Endothelial cell of umbilical vein (primary cell): Measurements from ENCODE around the gene MIPEP. TPM values are rescaled to one million over a fixed set of nuclear protein-coding genes. Genes with fewer than 3 reads are reported as not detected.

Source experiments
- BruUV-seq: library from RNA; stranded (reverse); fragments of 400-500 nt; replicated peaks from 2 replicates; lab custom pipeline; 2021; lab: Mats Ljungman, UMichigan
- CTCF ChIA-PET: fragments of 300-600, 350-600 bp; sonication (Branson Sonifier 250); formaldehyde crosslinking; loops from one replicate; lab custom pipeline; 2021; ENCODE audit warnings: antibody characterized with exemption, inconsistent platforms; lab: Charles Lee
- POLR2A ChIA-PET: fragments of 300-600, 350-600 bp; sonication (Branson Sonifier 250); formaldehyde crosslinking; loops from one replicate; lab custom pipeline; 2021; ENCODE audit warnings: antibody characterized with exemption, inconsistent platforms; lab: Charles Lee
- DNase-seq: peaks from one replicate; pipeline ENCODE4 v3.0.0-alpha.2; 2011; ENCODE audit warnings: low read depth, low spot score
- FAIRE-seq: peaks from 2 replicates; lab custom pipeline; 2011; peaks lifted over from hg19 to GRCh38; lab: Jason Lieb, UNC
- H2AFZ ChIP-seq: 2 replicates; pipeline ENCODE4 v1.6.0; 2012; ENCODE audit warnings: low read depth, low read length, control low read depth, inconsistent platforms
- H3K27ac ChIP-seq: 2 replicates; pipeline ENCODE4 v1.5.1; 2011; ENCODE audit warnings: low read depth, mild to moderate bottlenecking, control low read depth, low read length, moderate library complexity; ENCODE audit not compliant: insufficient read depth
- H3K27me3 ChIP-seq, 2 experiments: 2 replicates each; pipeline versions ENCODE4 v1.6.0 to v1.6.1; 2011; ENCODE audit warnings: low read length in 2 of 2, mixed read lengths in 1 of 2; ENCODE audit not compliant: control insufficient read depth in 2 of 2, insufficient read depth in 2 of 2
- H3K36me3 ChIP-seq, 2 experiments: 2 replicates in 1 of 2; 3 replicates in 1 of 2; pipeline ENCODE4 v1.5.1; 2011; ENCODE audit warnings: low read length in 2 of 2, mild to moderate bottlenecking in 1 of 2, moderate library complexity in 1 of 2; ENCODE audit not compliant: control insufficient read depth in 2 of 2, insufficient read depth in 2 of 2; ENCODE audit errors: extremely low read depth in 1 of 2
- H3K4me1 ChIP-seq: 3 replicates; pipeline ENCODE4 v1.5.1; 2011; ENCODE audit warnings: mild to moderate bottlenecking, low read length; ENCODE audit not compliant: control insufficient read depth, insufficient read depth; ENCODE audit errors: extremely low read depth
- H3K4me2 ChIP-seq: 2 replicates; pipeline ENCODE4 v1.6.1; 2011; ENCODE audit warnings: low read length, control low read depth, mixed read lengths; ENCODE audit not compliant: insufficient read depth
- H3K4me3 ChIP-seq, 3 experiments: fragments of 200-600 bp in 1 of 3; sonication (generic), shearing (Covaris generic) in 1 of 3; replicated peaks in 1 of 3; 2 replicates each; pipeline ENCODE4 v1.5.1; 2011 to 2016; ENCODE audit warnings: control low read depth in 3 of 3, low read length in 3 of 3, mild to moderate bottlenecking in 2 of 3, inconsistent platforms in 1 of 3, low read depth in 1 of 3, moderate library complexity in 1 of 3; ENCODE audit not compliant: insufficient read depth in 1 of 3
- H3K79me2 ChIP-seq: 2 replicates; pipeline ENCODE4 v1.6.0; 2012; ENCODE audit warnings: low read length, inconsistent platforms; ENCODE audit not compliant: control insufficient read depth, insufficient read depth
- H3K9ac ChIP-seq: replicated peaks from 2 replicates; pipeline ENCODE3; 2011; ENCODE audit warnings: low read length, control low read depth; ENCODE audit not compliant: insufficient read depth; ENCODE audit errors: extremely low read depth
- H3K9me1 ChIP-seq: replicated peaks from 3 replicates; pipeline ENCODE4 v1.6.0; 2011; ENCODE audit warnings: mild to moderate bottlenecking, low read length; ENCODE audit not compliant: control insufficient read depth, insufficient read depth; ENCODE audit errors: extremely low read depth
- H3K9me3 ChIP-seq: replicated peaks from 2 replicates; pipeline ENCODE4 v1.5.1; 2012; ENCODE audit warnings: low read length, inconsistent platforms; ENCODE audit not compliant: control insufficient read depth, insufficient read depth
- H4K20me1 ChIP-seq: replicated peaks from 2 replicates; pipeline ENCODE3; 2011; ENCODE audit warnings: mild to moderate bottlenecking, low read length; ENCODE audit not compliant: control insufficient read depth, insufficient read depth; ENCODE audit errors: extremely low read depth
- EZH2 ChIP-seq: IDR thresholded peaks from 2 replicates; pipeline ENCODE4 v1.6.1; 2012; ENCODE audit warnings: borderline replicate concordance, low read depth, mild to moderate bottlenecking, moderate library complexity, low read length, inconsistent platforms; ENCODE audit not compliant: severe bottlenecking
- GATA2 ChIP-seq: IDR thresholded peaks from 2 replicates; pipeline ENCODE4 v1.7.0; 2011; ENCODE audit warnings: low read depth, mild to moderate bottlenecking, moderate library complexity, mixed read lengths, low read length; ENCODE audit not compliant: insufficient read length, insufficient read depth
- JUN ChIP-seq: IDR thresholded peaks from 2 replicates; pipeline ENCODE4 v1.6.1; 2011; ENCODE audit warnings: borderline replicate concordance, low read depth; ENCODE audit not compliant: insufficient read length, insufficient read depth
- POLR2A ChIP-seq: IDR thresholded peaks from 2 replicates; pipeline ENCODE4 v1.6.1; 2012; ENCODE audit warnings: low read depth, mild to moderate bottlenecking, control low read depth, low read length
- POLR2AphosphoS5 ChIP-seq: IDR thresholded peaks from 2 replicates; pipeline ENCODE4 v1.6.1; 2012; ENCODE audit warnings: low read depth, mild to moderate bottlenecking, control low read depth, low read length, moderate library complexity; ENCODE audit not compliant: insufficient read depth
- dilution Hi-C: fragments of 300-500 bp; cut with MboI; formaldehyde crosslinking; loops from one replicate; pipeline ENCODE4 v1.15.0; 2019; ENCODE audit warnings: low sequenced_read_pairs; ENCODE audit not compliant: extremely low pct_ligation_motif_present
- intact Hi-C: fragments of 100-400 bp; cut with micrococcal nuclease; formaldehyde crosslinking; loops from one replicate; pipeline ENCODE4 v1.10.0; 2022
- polyA plus RNA-seq, 4 experiments: library from polyadenylated mRNA; depleted of rRNA in 3 of 4; stranded (reverse) in 3 of 4; unstranded in 1 of 4; fragments of >200 nt; gene quantifications; 2 replicates each; pipeline versions ENCODE4 v1.2.1 to v1.2.3, GENCODE V29; 2011 to 2012; ENCODE audit warnings: missing spikeins in 1 of 4
- total RNA-seq: library from RNA; stranded (reverse); gene quantifications from 2 replicates; pipeline ENCODE4 v1.2.3, GENCODE V29; 2021

MIPEP gene
- total and polyA plus RNA-seq, 2 donors (not counting 3 experiments of a cell fraction or from before 2014, with no cell fraction given): 12.4 to 19.2 TPM

GRCh38 chr13:23777575-23777870 is 111.7 kb downstream of the MIPEP start:
- Histone ChIP-seq H3K27ac (no peak overlapping the region), H2AFZ (no peak overlapping the region), H3K4me3 (no peak overlapping the region), H3K79me2 (no peaks in the 10 kb centered on the region), H3K9ac (no peak overlapping the region), H3K27me3 (no peaks in the 10 kb centered on the region), H3K4me2 (no peak overlapping the region), H3K9me1 (no peaks in the 10 kb centered on the region), H3K4me1 (no peaks in the 10 kb centered on the region), H3K36me3 (no peaks in the 10 kb centered on the region), H4K20me1 (no peaks in the 10 kb centered on the region), H3K9me3 (no peaks in the 10 kb centered on the region)
- dilution Hi-C loops (no loop called here), intact Hi-C loops (no loop called here)
- ChIA-PET POLR2A (no interaction called here), CTCF (no interaction called here)
- DNase-seq (no peak), FAIRE-seq (no peak)
- no peak for TF ChIP-seq GATA2
- TF ChIP-seq EZH2: no peak
- TF ChIP-seq JUN: no peak
- no TSS peak for BruUV-seq

- Histone ChIP-seq H3K9me3 (no peaks in the 10 kb centered on the region), H3K9me1 (no peaks in the 10 kb centered on the region), H3K4me3 (no peak overlapping the region), H3K27ac (no peak overlapping the region), H3K79me2 (no peaks in the 10 kb centered on the region), H3K9ac (no peak overlapping the region), H2AFZ (no peak overlapping the region), H3K4me2 (no peak overlapping the region), H3K27me3 (no peaks in the 10 kb centered on the region), H4K20me1 (no peaks in the 10 kb centered on the region), H3K36me3 (no peaks in the 10 kb centered on the region), H3K4me1 (no peaks in the 10 kb centered on the region)
- no TSS peak for BruUV-seq
- DNase-seq (no peak), FAIRE-seq (no peak)
- CTCF ChIA-PET: no interaction called here
- dilution Hi-C loops (no loop called here), intact Hi-C loops (no loop called here)
- TF ChIP-seq POLR2A (no peak), POLR2AphosphoS5 (no peak)
- POLR2A ChIA-PET: no interaction called here
Measured at GRCh38 chr13:23776698-23777574, 112.3 kb downstream of the MIPEP start.
